GM19239 (cell line): ENCODE data around the gene ING3.

Experiments used
- DNase-seq: peaks from one replicate; pipeline ENCODE4 v3.0.0; 2011; ENCODE audit warnings: low spot score; ENCODE audit not compliant: insufficient read length
- FAIRE-seq: peaks from 2 replicates; lab custom pipeline; 2011; peaks lifted over from hg19 to GRCh38; lab: Jason Lieb, UNC

Gene ING3

DNA sequence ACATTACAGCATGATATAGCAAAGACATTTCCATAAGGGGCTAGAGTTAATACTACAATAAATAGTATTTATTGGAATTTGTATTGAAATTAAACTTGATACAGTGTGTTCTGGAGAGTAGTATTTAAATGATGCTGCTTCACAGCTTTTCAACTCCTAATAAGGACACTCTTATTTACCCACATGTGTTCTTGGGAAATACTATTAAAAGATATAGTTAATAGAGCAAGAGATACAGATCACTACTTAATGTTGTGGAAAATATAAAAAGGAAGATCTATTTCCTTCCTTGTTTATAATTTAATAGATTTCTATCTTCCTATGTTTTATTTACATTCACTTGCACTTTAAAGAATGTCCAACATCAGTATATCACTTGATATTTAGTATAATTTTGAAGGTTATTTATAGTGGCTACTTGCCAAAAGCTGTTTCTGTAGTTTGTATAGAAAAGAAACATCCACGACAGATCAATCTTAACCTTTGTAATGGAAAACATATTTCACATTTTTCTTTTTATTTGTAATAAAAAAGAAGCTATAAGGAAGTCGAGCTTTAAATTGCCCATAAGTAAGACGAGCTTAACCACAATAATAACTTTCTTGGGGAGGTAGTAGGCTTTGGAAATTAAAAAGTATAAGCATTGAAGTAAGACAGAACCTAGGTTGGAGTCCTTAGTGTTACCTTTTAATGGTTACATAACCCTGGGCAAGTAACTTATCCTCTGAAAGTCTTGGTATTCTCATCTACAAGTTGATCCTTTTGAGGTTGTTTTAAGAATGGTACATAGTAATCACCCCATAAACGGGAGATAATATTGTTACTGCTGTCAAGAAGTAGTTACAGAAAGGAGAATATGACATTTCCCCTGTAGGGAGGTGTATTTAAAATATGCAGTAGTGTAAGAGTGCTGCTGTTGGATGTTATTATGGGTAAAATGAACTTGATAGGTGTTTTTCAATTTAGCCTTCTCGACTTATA, 70.7 kb downstream of the ING3 start:
- FAIRE-seq: no peak
- DNase-seq: no peak

- DNase-seq: no peak
- FAIRE-seq: no peak
Observed at GRCh38 chr7:121023194-121023593, 72.6 kb downstream of the ING3 start.

GRCh38 chr7:121023683-121024511, 73.3 kb downstream of the ING3 start:
- no peak for FAIRE-seq
- DNase-seq: no peak

GRCh38 chr7:121024611-121025010, 74.0 kb downstream of the ING3 start:
- FAIRE-seq (no peak), DNase-seq (no peak)

DNA sequence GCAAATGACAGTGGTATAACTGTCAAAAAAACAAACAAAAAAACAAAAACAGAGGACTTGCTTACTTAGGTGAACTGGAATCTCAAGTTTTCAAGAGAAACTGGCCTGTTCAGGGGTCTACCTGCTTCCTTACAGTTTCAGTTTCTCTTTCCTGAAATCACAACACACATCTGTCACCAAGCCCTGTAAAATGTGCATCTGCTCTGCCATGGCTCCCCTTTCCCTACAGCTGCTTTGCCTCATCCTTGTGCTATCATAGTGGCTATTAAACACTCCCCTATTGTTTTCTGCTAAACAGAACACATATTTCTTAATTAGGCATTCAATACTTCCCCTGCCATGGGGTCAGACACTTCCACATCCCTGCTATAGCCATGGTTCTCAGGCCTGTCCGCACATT, 75.6 kb downstream of the ING3 start:
- no peak for DNase-seq
- no peak for FAIRE-seq

DNA sequence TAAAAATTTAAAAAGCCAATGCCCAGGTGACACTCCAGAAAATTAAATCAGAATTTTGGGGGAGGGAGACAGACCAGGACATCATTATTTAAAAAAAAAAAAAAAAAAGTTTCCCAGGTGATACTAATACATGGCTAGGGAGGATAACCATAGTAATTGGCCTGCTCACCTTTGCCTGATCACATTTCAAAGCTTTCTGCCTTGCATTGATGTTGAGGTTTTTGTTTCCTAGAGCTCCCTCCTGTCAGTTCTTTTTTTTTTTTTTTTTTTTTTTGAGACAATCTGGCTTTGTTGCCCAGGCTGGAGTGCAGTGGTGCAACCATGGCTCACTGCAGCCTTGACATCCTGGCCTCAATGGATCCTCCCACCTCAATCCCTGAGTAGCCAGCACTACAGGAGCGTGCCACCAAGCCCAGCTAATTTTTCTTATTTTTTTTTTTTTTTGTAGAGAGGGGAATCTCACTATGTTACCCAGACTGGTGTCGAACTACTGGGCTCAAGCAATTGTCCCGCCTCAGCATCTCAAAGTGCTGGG, 76.1 kb downstream of the ING3 start:
- FAIRE-seq (no peak), DNase-seq (no peak)
